DOHH2 (cell line): ENCODE measurements around the gene VIM.

ENCODE experiments used
- H3F3A ChIP-seq: fragments of 200-600 bp; sonication (generic), shearing (Covaris generic); 2 replicates; pipeline ENCODE4 v1.6.0; 2016; ENCODE audit warnings: antibody characterized with exemption, mild to moderate bottlenecking; ENCODE audit not compliant: control insufficient read depth, insufficient read depth
- H3K27ac ChIP-seq: fragments of 200-600 bp; sonication (generic); 2 replicates; pipeline ENCODE4 v1.5.1; 2014; ENCODE audit warnings: low read depth, mild to moderate bottlenecking, low read length, moderate library complexity
- H3K27me3 ChIP-seq: fragments of 200-600 bp; sonication (generic); 2 replicates; pipeline ENCODE4 v1.6.1; 2014; ENCODE audit warnings: mild to moderate bottlenecking, low read length, mixed read lengths; ENCODE audit not compliant: control insufficient read depth
- H3K36me3 ChIP-seq: fragments of 200-600 bp; sonication (generic); 2 replicates; pipeline ENCODE4 v1.6.1; 2014; ENCODE audit warnings: mild to moderate bottlenecking, low read length, moderate library complexity, mixed read lengths; ENCODE audit not compliant: control insufficient read depth
- H3K4me1 ChIP-seq: fragments of 200-600 bp; sonication (generic); 2 replicates; pipeline ENCODE4 v1.6.1; 2014; ENCODE audit warnings: mild to moderate bottlenecking, low read length, mixed read lengths; ENCODE audit not compliant: control insufficient read depth
- H3K4me2 ChIP-seq: fragments of 200-600 bp; sonication (generic); 2 replicates; pipeline ENCODE4 v1.6.0; 2014; ENCODE audit warnings: mild to moderate bottlenecking, low read length, moderate library complexity
- H3K4me3 ChIP-seq: fragments of 200-600 bp; sonication (generic); 2 replicates; pipeline ENCODE4 v1.5.1; 2014; ENCODE audit warnings: mild to moderate bottlenecking, low read length, mixed read lengths
- H3K79me2 ChIP-seq: fragments of 200-600 bp; sonication (generic); 2 replicates; pipeline ENCODE4 v1.6.1; 2014; ENCODE audit warnings: mild to moderate bottlenecking, low read length, mixed read lengths; ENCODE audit not compliant: control insufficient read depth
- H3K9me2 ChIP-seq: fragments of 200-600 bp; sonication (generic); replicated peaks from 2 replicates; pipeline ENCODE4 v1.6.1; 2014; ENCODE audit warnings: mild to moderate bottlenecking, low read length, mixed read lengths; ENCODE audit not compliant: control insufficient read depth
- H3K9me3 ChIP-seq: fragments of 200-600 bp; sonication (generic); 2 replicates; pipeline ENCODE4 v1.6.1; 2014; ENCODE audit warnings: antibody characterized with exemption, low read length, mixed read lengths; ENCODE audit not compliant: control insufficient read depth, insufficient read depth
- H4K20me1 ChIP-seq: fragments of 200-600 bp; sonication (generic); 2 replicates; pipeline ENCODE4 v1.6.0; 2014; ENCODE audit warnings: low read depth, mild to moderate bottlenecking, antibody characterized with exemption, low read length, moderate library complexity; ENCODE audit not compliant: control insufficient read depth, insufficient read depth
- EZH2phosphoT487 ChIP-seq: fragments of 200-600 bp; sonication (generic); IDR thresholded peaks from 2 replicates; pipeline ENCODE4 v1.6.1; 2017; ENCODE audit warnings: borderline replicate concordance, mild to moderate bottlenecking, antibody characterized with exemption, low read length, moderate library complexity, mixed read lengths
- TF ChIP-seq, protein P1 (sequence below): fragments of 200-600 bp; sonication (generic); IDR thresholded peaks from one replicate; pipeline ENCODE4 v1.5.1; 2014; ENCODE audit warnings: antibody characterized with exemption, mild to moderate bottlenecking, low read depth, low read length; ENCODE audit not compliant: poor library complexity, severe bottlenecking

The VIM gene

DNA sequence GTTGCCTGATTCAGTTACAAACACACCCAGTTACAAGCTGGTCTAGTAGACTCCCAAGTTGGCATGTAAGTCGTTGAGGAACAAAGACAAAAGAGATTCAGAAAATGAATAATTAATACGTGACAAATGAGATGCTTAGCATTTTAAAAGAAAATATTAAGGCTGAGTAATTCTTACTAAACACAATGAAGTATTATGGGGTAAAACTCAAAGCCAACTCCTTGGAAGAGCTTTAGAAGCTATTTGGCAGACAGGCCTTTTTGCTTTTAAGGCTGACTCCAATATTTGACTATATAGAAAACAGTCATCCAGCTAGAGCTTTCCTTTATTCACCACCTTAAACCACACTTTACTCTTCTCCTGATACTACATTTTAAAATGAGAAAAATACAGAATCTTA lies 32.0 kb upstream of the VIM start:
- Histone ChIP-seq H3K27me3 (no peaks in the 10 kb centered on the region), H3K9me3 (peaks cover 3% of the 10 kb centered on the region; the same call in 1 of the 2 replicates), H3K4me1 (peaks cover 13% of the 10 kb centered on the region), H4K20me1 (no peaks in the 10 kb centered on the region), H3K4me2 (no peak overlapping the region), H3K4me3 (no peak overlapping the region), H3K79me2 (peaks cover 34% of the 10 kb centered on the region), H3K9me2 (no peaks in the 10 kb centered on the region), H3F3A (no peaks in the 10 kb centered on the region), H3K36me3 (no peaks in the 10 kb centered on the region), H3K27ac (no peak overlapping the region)
- no peak for TF ChIP-seq EZH2phosphoT487
- TF ChIP-seq, protein P1, sequence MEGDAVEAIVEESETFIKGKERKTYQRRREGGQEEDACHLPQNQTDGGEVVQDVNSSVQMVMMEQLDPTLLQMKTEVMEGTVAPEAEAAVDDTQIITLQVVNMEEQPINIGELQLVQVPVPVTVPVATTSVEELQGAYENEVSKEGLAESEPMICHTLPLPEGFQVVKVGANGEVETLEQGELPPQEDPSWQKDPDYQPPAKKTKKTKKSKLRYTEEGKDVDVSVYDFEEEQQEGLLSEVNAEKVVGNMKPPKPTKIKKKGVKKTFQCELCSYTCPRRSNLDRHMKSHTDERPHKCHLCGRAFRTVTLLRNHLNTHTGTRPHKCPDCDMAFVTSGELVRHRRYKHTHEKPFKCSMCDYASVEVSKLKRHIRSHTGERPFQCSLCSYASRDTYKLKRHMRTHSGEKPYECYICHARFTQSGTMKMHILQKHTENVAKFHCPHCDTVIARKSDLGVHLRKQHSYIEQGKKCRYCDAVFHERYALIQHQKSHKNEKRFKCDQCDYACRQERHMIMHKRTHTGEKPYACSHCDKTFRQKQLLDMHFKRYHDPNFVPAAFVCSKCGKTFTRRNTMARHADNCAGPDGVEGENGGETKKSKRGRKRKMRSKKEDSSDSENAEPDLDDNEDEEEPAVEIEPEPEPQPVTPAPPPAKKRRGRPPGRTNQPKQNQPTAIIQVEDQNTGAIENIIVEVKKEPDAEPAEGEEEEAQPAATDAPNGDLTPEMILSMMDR = no peak

DNA sequence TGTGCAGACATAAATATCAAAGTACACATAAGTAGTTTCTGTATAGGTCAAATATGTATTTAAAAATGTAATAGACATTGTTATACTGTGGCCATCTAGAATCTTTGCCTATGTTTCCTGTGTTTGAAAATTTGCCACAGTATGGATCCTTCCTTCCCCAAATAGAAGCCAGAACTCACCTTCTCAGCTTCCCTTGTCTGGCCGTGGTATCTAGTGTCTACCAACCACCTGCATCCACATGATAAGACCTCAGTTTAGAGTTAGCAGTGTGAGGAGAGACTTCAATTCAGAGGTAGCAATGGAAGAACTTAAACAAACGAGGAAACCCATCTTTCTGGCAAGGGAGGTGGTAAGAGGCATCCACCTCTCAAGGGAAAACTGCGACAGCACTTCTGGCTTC lies 31.5 kb upstream of the VIM start:
- Histone ChIP-seq H3F3A (no peaks in the 10 kb centered on the region), H3K27me3 (no peaks in the 10 kb centered on the region), H3K79me2 (peaks cover 35% of the 10 kb centered on the region), H4K20me1 (no peaks in the 10 kb centered on the region), H3K4me1 (peaks cover 13% of the 10 kb centered on the region), H3K4me2 (no peak overlapping the region), H3K27ac (no peak overlapping the region), H3K9me3 (peaks cover 3% of the 10 kb centered on the region; the same call in 1 of the 2 replicates), H3K9me2 (no peaks in the 10 kb centered on the region), H3K4me3 (no peak overlapping the region), H3K36me3 (no peaks in the 10 kb centered on the region)
- TF ChIP-seq, protein P1 = no peak
- no peak for TF ChIP-seq EZH2phosphoT487

DNA sequence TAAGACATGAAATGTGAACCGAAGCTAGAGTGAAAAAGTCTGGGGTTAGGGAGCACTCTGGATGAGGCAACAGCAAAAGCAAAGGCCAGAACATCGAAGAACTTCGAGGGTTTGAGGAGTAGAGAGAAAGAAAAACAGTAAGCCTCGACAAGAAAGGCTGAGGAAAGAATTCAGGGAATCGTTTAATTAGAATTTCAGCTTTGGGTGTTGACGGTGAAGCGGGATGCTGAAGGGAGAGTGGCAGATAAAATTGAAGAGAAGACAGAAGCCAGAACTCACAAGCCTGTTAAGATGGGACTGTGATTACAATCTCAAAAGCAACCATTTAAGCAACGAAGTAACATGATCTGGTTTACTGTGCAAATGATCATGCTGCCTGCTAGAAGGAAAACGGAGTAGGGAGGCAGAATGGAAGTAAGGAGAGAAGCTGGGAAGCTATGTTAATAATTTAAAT lies 28.7 kb upstream of the VIM start:
- no peak overlapping the region for H3K4me2 ChIP-seq
- no peaks in the 10 kb centered on the region for H3F3A ChIP-seq
- H3K27me3 ChIP-seq = no peaks in the 10 kb centered on the region
- H3K27ac ChIP-seq = no peak overlapping the region
- no peak overlapping the region for H3K4me3 ChIP-seq
- TF ChIP-seq, protein P1 = no peak
- no peak for TF ChIP-seq EZH2phosphoT487
- H3K9me2 ChIP-seq = no peaks in the 10 kb centered on the region
- peaks cover 3% of the 10 kb centered on the region; the same call in 1 of the 2 replicates for H3K9me3 ChIP-seq
- H3K79me2 ChIP-seq = peaks cover 28% of the 10 kb centered on the region
- no peaks in the 10 kb centered on the region for H3K36me3 ChIP-seq
- H3K4me1 ChIP-seq = peaks cover 18% of the 10 kb centered on the region
- no peaks in the 10 kb centered on the region for H4K20me1 ChIP-seq
